Colonic mucosa (tissue), 4 donors: ENCODE results near the gene SCAF8. TPM values are rescaled to one million over a fixed set of nuclear protein-coding genes. Genes with fewer than 3 reads are reported as not detected.

Experiments
- DNase-seq: peaks from one replicate; pipeline ENCODE4 v3.0.0-alpha.2; 2020
- H3K27ac ChIP-seq: fragments of 200-600 bp; one replicate; pipeline ENCODE4 v1.8.0; 2021
- H3K27me3 ChIP-seq: fragments of 200-600 bp; one replicate; pipeline ENCODE4 v1.8.0; 2021
- H3K36me3 ChIP-seq: fragments of 200-600 bp; one replicate; pipeline ENCODE4 v1.8.0; 2021
- H3K4me1 ChIP-seq: fragments of 200-600 bp; one replicate; pipeline ENCODE4 v1.8.0; 2021; ENCODE audit warnings: mild to moderate bottlenecking
- H3K4me3 ChIP-seq: fragments of 200-600 bp; one replicate; pipeline ENCODE4 v1.8.0; 2021
- H3K9ac ChIP-seq, 2 donors: one replicate each; pipeline ENCODE4 v1.7.0; 2013; ENCODE audit warnings: control low read depth in 2 of 2, low read depth in 2 of 2, low read length in 2 of 2
- H3K9me3 ChIP-seq: fragments of 200-600 bp; one replicate; pipeline ENCODE4 v1.8.0; 2021
- CTCF ChIP-seq: fragments of 200-600 bp; IDR thresholded peaks from one replicate; pipeline ENCODE4 v1.8.0; 2022; ENCODE audit warnings: antibody characterized with exemption, mild to moderate bottlenecking
- intact Hi-C: fragments of 100-400 bp; cut with DNase I; formaldehyde crosslinking; loops from one replicate; pipeline ENCODE4 v1.14.1; 2022
- total RNA-seq, 2 donors: library from RNA; stranded (reverse); fragmentation: NEBNext Ultra II Directional in 1 of 2; extraction: Animal tissue kit (Norgen Biotek cat#: 25700) in 1 of 2; gene quantifications; one replicate each; pipeline ENCODE4 v1.2.1, GENCODE V29; 2021
- donor health status: healthy.
- donor health status: DM: no; HTN: no; CAD: no.
- donor health status: DM: no; HTN: no; CAD: no.

Gene SCAF8
- total RNA-seq, 2 donors from 2014 or later = 30.8 to 35.6 TPM

GRCh38 chr6:154814063-154814462 is 80.8 kb downstream of the SCAF8 start:
- no peaks in the 10 kb centered on the region for H3K9me3 ChIP-seq
- no peak for TF ChIP-seq CTCF
- no peak for DNase-seq
- H3K27me3 ChIP-seq = no peaks in the 10 kb centered on the region
- H3K27ac ChIP-seq = no peak overlapping the region
- intact Hi-C loops = no loop called here
- H3K4me3 ChIP-seq = no peak overlapping the region
- H3K9ac ChIP-seq = no peak overlapping the region
- H3K36me3 ChIP-seq = peaks cover 22% of the 10 kb centered on the region
- H3K4me1 ChIP-seq = no peaks in the 10 kb centered on the region

DNA sequence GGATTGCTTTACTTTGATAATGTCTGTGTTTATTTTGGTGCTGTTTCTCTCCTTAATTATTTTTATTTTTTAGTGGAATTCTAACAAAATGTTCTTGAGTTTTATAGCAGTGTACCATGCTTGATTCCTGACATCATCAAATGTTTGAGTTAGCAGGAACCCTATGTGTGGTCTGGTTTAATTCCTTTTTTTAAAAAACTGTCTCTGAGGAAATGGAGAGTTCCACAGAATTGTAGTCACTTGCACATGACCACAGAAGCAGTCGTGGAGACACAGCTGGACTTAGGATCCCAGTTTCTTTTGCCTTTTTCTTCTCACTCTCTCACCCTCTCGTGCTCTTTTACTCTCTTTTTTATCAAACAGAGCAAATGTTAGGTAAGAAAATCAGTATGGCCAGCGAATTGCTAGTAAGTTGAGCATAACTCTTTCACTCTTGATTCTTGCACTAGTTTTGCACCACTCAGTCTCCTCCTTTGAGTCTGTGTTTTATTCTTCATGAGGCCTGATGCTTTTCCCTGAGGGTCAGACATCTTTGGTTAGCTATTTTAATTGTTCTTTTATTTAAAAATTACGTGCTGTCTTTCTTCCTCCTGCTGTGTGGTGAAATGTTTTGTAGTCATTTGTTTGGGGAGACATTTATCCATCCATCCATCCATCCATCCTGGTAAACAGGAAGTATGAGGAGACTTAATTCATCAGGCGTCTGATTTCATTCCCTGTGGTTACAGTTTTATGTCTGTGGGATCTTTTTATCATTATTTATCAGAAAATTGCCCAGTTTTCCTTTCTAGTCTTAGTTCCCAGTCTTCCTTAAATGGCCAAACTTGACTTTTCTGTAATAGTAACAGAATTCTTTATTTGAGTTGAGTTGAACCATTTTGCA is 83.0 kb downstream of the SCAF8 start:
- Histone ChIP-seq H3K4me3 (no peak overlapping the region), H3K4me1 (no peaks in the 10 kb centered on the region), H3K9ac (no peak overlapping the region), H3K9me3 (no peaks in the 10 kb centered on the region), H3K36me3 (peaks cover 27% of the 10 kb centered on the region), H3K27ac (no peak overlapping the region), H3K27me3 (no peaks in the 10 kb centered on the region)
- DNase-seq = no peak
- intact Hi-C loops = no loop called here
- TF ChIP-seq CTCF = no peak

- intact Hi-C loops = no loop called here
- no peaks in the 10 kb centered on the region for H3K4me1 ChIP-seq
- H3K4me3 ChIP-seq = no peak overlapping the region
- peaks cover 6% of the 10 kb centered on the region for H3K36me3 ChIP-seq
- H3K9me3 ChIP-seq = no peaks in the 10 kb centered on the region
- H3K9ac ChIP-seq = no peak overlapping the region
- no peaks in the 10 kb centered on the region for H3K27me3 ChIP-seq
- no peak overlapping the region for H3K27ac ChIP-seq
- TF ChIP-seq CTCF = no peak
- DNase-seq = no peak
These were observed 87.9 kb downstream of the SCAF8 start for GRCh38 chr6:154821099-154821498.

- no peak overlapping the region for H3K9ac ChIP-seq
- no peak for TF ChIP-seq CTCF
- intact Hi-C loops = no loop called here
These were observed 88.4 kb downstream of the SCAF8 start for GRCh38 chr6:154821638-154822037.

DNA sequence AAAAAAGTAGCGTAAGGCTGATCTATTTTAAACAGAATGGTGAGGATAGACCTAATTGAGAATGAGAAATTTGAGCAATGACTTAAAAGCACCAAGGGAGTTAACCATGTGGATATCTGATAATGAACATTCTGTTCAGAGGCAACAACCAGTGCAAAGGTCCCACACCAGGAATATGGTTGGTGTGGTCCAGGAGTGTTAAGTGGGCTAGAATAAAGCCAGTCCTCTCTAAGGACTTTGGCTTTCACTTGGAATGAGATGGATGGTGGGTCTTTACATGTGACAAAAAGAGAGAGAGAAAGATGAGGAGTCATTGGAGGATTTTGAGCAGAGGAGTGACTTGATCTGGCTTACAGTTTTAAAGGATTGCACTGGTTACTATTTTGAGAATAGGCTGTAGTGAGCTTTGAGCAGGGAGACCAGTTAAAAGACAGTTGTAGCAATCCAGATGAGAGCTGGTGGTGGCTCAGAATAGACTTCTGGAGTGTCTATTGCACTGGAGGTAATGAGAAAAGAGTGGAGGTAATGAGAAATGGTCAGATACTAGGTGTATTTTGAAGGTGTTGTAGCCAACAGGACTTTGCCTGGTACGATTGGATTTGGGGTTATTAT is 89.8 kb downstream of the SCAF8 start:
- Histone ChIP-seq H3K9ac (no peak overlapping the region), H3K4me3 (no peak overlapping the region), H3K27ac (no peak overlapping the region), H3K27me3 (no peaks in the 10 kb centered on the region), H3K9me3 (no peaks in the 10 kb centered on the region), H3K4me1 (no peaks in the 10 kb centered on the region), H3K36me3 (peaks cover 11% of the 10 kb centered on the region)
- no peak for TF ChIP-seq CTCF
- intact Hi-C loops = no loop called here
- no peak for DNase-seq

More at GRCh38 chr6:154821638-154822037, 88.4 kb downstream of the SCAF8 start:
- Histone ChIP-seq H3K9me3 (no peaks in the 10 kb centered on the region), H3K27me3 (no peaks in the 10 kb centered on the region), H3K4me1 (no peaks in the 10 kb centered on the region), H3K36me3 (peaks cover 11% of the 10 kb centered on the region), H3K4me3 (no peak overlapping the region), H3K27ac (no peak overlapping the region)
- DNase-seq = no peak
